ENCODE measurements around the gene ZNF579. TPM values are rescaled to one million over a fixed set of nuclear protein-coding genes. Genes with fewer than 3 reads are reported as not detected.

The ZNF579 gene
- total and polyA plus RNA-seq, 8 donors = 3.1 to 13.0 (median 9.9) TPM

- Histone ChIP-seq H3K36me3 (no peaks in the 10 kb centered on the region), H3K27me3 (peaks cover 0 to 45% (median 0%) of the 10 kb centered on the region in 3 donors), H3K4me1 (peaks cover 24 to 53% (median 39%) of the 10 kb centered on the region in 4 donors), H3K4me3 (no peak within 1 kb of the TSS), H3K27ac (peak within 1 kb of the TSS in 4 of 5 donors; percentile 81 to 89 (median 88)), H3K9me3 (no peaks in the 10 kb centered on the region)
- 87 to 93% (median 90%) methylated on average over 10 of the region's 10 CpGs for WGBS, 5 donors
- intact Hi-C loops (cut with DNase I; ENCODE audit: low total_unique reads) = no loop called here
- DNase-seq = no peak
- no peak for TF ChIP-seq CTCF (IDR thresholded peaks at IDR 0.05)
- no peak for TF ChIP-seq EP300 (IDR thresholded peaks at IDR 0.05)
- TF ChIP-seq POLR2A (IDR thresholded peaks at IDR 0.05) = no peak
- TF ChIP-seq POLR2AphosphoS5 (IDR thresholded peaks at IDR 0.05) = no peak
These were observed 35.2 kb downstream of the ZNF579 start, which contains the start of gene SBK3 for GRCh38 chr19:55545443-55545842. Gene SBK3, minus strand, starts transcription at chr19:55545543. Its CDS starts 0 bp downstream, at chr19:55545543.

- 60 to 79% (median 72%) methylated on average over 16 to 23 of the region's 23 CpGs for WGBS, 5 donors
- H3K9me3 ChIP-seq = no peaks in the 10 kb centered on the region
- H3K27me3 ChIP-seq = peaks cover 0 to 41% (median 0%) of the 10 kb centered on the region in 3 donors
- TF ChIP-seq POLR2A (IDR thresholded peaks at IDR 0.05) (no peak), EP300 (IDR thresholded peaks at IDR 0.05) (no peak), POLR2AphosphoS5 (IDR thresholded peaks at IDR 0.05) (no peak), CTCF (IDR thresholded peaks at IDR 0.05) (no peak)
- no peak overlapping the region for H3K4me3 ChIP-seq
- H3K27ac ChIP-seq = no peak overlapping the region
- intact Hi-C loops (cut with DNase I; ENCODE audit: low total_unique reads) = no loop called here
- peaks cover 19 to 48% (median 35%) of the 10 kb centered on the region in 4 donors for H3K4me1 ChIP-seq
- no peaks in the 10 kb centered on the region for H3K36me3 ChIP-seq
- DNase-seq = no peak
These were observed 35.7 kb downstream of the ZNF579 start for GRCh38 chr19:55544776-55545439.

GRCh38 chr19:55544014-55544413 lies 36.6 kb downstream of the ZNF579 start:
- Histone ChIP-seq H3K36me3 (no peaks in the 10 kb centered on the region), H3K9me3 (no peaks in the 10 kb centered on the region), H3K27me3 (peaks cover 0 to 36% (median 0%) of the 10 kb centered on the region in 3 donors), H3K4me1 (peaks cover 14 to 40% (median 29%) of the 10 kb centered on the region in 4 donors), H3K4me3 (no peak overlapping the region), H3K27ac (no peak overlapping the region)
- intact Hi-C loops (cut with DNase I; ENCODE audit: low total_unique reads) = no loop called here
- DNase-seq = no peak
- TF ChIP-seq CTCF (IDR thresholded peaks at IDR 0.05) = no peak
- WGBS, 5 donors = 68 to 88% (median 83%) methylated on average over 6 to 15 of the region's 15 CpGs

GRCh38 chr19:55543567-55543966 lies 37.1 kb downstream of the ZNF579 start:
- peaks cover 0 to 32% (median 0%) of the 10 kb centered on the region in 3 donors for H3K27me3 ChIP-seq
- H3K9me3 ChIP-seq = no peaks in the 10 kb centered on the region
- no peak overlapping the region for H3K27ac ChIP-seq
- H3K36me3 ChIP-seq = no peaks in the 10 kb centered on the region
- no peak for DNase-seq
- intact Hi-C loops (cut with DNase I; ENCODE audit: low total_unique reads) = no loop called here
- peaks cover 14 to 36% (median 27%) of the 10 kb centered on the region in 4 donors for H3K4me1 ChIP-seq
- no peak overlapping the region for H3K4me3 ChIP-seq
- TF ChIP-seq POLR2AphosphoS5 (IDR thresholded peaks at IDR 0.05) (no peak), EP300 (IDR thresholded peaks at IDR 0.05) (no peak), CTCF (IDR thresholded peaks at IDR 0.05) (no peak), POLR2A (IDR thresholded peaks at IDR 0.05) (no peak)
- 56 to 69% (median 66%) methylated on average over 5 of the region's 5 CpGs for WGBS, 5 donors

Data from stomach (tissue), 9 donors.